Putamen (tissue), 1 donor: ENCODE data around the gene CDC42SE1.
"Not testable (repeated sequence)": the region's sequence is repeated elsewhere in the genome, so short reads cannot be mapped to it uniquely, and the experiment has no call there.

ENCODE experiments used
- DNase-seq: peaks from one replicate; pipeline ENCODE4 v3.0.0-alpha.2; 2016; ENCODE audit warnings: low spot score

CDC42SE1 gene

GRCh38 chr1:151059109-151060006 lies at the start of gene CDC42SE1:
Gene CDC42SE1, minus strand, starts transcription at chr1:151059622. Its CDS starts 3,892 bp downstream, at chr1:151055730.
- DNase-seq: peak; percentile 79

- DNase-seq: no peak
Measured at GRCh38 chr1:151108331-151108730, 48.9 kb upstream of the CDC42SE1 start.

GRCh38 chr1:151106894-151107293 lies 47.5 kb upstream of the CDC42SE1 start:
- no peak for DNase-seq

- no peak for DNase-seq
Measured at GRCh38 chr1:151104630-151105029, 45.2 kb upstream of the CDC42SE1 start.

GRCh38 chr1:151098126-151098525 lies 38.7 kb upstream of the CDC42SE1 start:
- no peak for DNase-seq

GRCh38 chr1:151097426-151097825 lies 38.0 kb upstream of the CDC42SE1 start:
- DNase-seq: not testable (repeated sequence)

- DNase-seq: no peak
Measured at GRCh38 chr1:151085953-151086559, 26.6 kb upstream of the CDC42SE1 start.

GRCh38 chr1:151072224-151072623 lies 12.8 kb upstream of the CDC42SE1 start:
- DNase-seq: no peak

- DNase-seq: peak; percentile 94
Measured at GRCh38 chr1:151070474-151071276, 11.3 kb upstream of the CDC42SE1 start, which contains the start of gene GABPB2. Gene GABPB2, plus strand, starts transcription at chr1:151070761. Its CDS starts 17,429 bp downstream, at chr1:151088190.

GRCh38 chr1:151069103-151069486 lies 9.7 kb upstream of the CDC42SE1 start:
- no peak for DNase-seq

GRCh38 chr1:151067185-151067584 lies 7.8 kb upstream of the CDC42SE1 start:
- no peak for DNase-seq

- DNase-seq: no peak
Measured at GRCh38 chr1:151065089-151065645, 5.7 kb upstream of the CDC42SE1 start.

- peak; percentile 44 for DNase-seq
Measured at GRCh38 chr1:151062741-151063371, 3.4 kb upstream of the CDC42SE1 start.

GRCh38 chr1:151061704-151062103 lies 2.3 kb upstream of the CDC42SE1 start:
- DNase-seq: no peak

- DNase-seq: no peak
Measured at GRCh38 chr1:151060657-151061421, 1.4 kb upstream of the CDC42SE1 start.

- DNase-seq: peak; percentile 77
Measured at GRCh38 chr1:151060007-151060656, 710 bp upstream of the CDC42SE1 start, which contains the start of gene MLLT11. Gene MLLT11, plus strand, starts transcription at chr1:151060397. Its CDS starts 6,828 bp downstream, at chr1:151067225.

GRCh38 chr1:151058692-151059091 lies 730 bp downstream of the CDC42SE1 start:
- no peak for DNase-seq

GRCh38 chr1:151056149-151056548 lies 3.3 kb downstream of the CDC42SE1 start:
- no peak for DNase-seq

GRCh38 chr1:151055581-151055980 lies 3.8 kb downstream of the CDC42SE1 start:
- DNase-seq: no peak

GRCh38 chr1:151054971-151055547 lies 4.4 kb downstream of the CDC42SE1 start:
- DNase-seq: no peak
